ENCODE results near the gene CLSTN2.

The CLSTN2 gene

DNA sequence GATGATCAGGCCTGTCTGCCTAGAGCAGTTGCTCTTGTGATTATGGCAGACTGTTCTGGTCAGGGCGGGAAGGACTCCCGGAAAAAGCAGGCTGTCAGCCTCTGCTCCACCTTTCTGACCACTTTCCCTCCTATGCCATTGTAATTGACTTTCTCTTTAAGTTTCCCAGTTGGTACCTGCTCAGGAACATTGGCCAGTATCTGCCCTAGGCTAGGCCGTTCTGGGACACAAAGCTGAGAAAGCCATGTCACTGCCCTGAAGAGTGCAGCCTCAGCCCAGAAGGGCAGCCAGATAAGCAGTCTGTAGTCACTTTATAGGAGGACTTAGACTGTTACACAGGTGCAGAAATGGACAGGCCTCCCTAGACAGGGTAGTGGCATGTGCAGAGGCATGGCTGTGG, 80.8 kb downstream of the CLSTN2 start:
- no peak overlapping the region for H3K4me3 ChIP-seq (ENCODE audit: low read depth, low read length)
- TF ChIP-seq, protein P1, sequence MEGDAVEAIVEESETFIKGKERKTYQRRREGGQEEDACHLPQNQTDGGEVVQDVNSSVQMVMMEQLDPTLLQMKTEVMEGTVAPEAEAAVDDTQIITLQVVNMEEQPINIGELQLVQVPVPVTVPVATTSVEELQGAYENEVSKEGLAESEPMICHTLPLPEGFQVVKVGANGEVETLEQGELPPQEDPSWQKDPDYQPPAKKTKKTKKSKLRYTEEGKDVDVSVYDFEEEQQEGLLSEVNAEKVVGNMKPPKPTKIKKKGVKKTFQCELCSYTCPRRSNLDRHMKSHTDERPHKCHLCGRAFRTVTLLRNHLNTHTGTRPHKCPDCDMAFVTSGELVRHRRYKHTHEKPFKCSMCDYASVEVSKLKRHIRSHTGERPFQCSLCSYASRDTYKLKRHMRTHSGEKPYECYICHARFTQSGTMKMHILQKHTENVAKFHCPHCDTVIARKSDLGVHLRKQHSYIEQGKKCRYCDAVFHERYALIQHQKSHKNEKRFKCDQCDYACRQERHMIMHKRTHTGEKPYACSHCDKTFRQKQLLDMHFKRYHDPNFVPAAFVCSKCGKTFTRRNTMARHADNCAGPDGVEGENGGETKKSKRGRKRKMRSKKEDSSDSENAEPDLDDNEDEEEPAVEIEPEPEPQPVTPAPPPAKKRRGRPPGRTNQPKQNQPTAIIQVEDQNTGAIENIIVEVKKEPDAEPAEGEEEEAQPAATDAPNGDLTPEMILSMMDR (IDR thresholded peaks at IDR 0.05; ENCODE audit: insufficient read depth, low read length, missing control alignments): no peak
- CTCF ChIA-PET: no interaction called here
- DNase-seq (ENCODE audit: low read depth, low spot score): no peak
- POLR2A ChIA-PET: no interaction called here

DNA sequence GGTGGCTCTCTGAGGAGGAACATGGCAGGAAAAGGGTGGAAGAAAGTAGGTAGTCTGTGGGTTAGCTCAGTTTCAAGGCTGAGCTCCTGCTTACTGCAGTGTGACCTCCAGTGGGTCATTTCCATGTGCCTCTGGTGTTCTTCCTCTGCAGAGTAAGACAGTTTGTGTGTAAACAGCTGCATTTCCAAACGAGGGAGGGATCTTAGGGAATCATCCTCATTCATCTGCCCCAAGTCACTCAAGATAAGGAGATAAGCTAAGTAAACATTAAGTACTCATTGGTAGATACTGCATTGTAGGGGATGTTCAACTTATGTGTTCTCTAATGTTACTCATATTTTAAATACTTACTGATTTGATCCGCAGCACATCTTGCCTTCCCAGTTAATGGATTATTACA, 83.6 kb downstream of the CLSTN2 start:
- no peak for DNase-seq (ENCODE audit: low read depth, low spot score)
- ChIA-PET POLR2A (no interaction called here), CTCF (no interaction called here)
- TF ChIP-seq, protein P1 (IDR thresholded peaks at IDR 0.05; ENCODE audit: insufficient read depth, low read length, missing control alignments): no peak
- no peak overlapping the region for H3K4me3 ChIP-seq (ENCODE audit: low read depth, low read length)

DNA sequence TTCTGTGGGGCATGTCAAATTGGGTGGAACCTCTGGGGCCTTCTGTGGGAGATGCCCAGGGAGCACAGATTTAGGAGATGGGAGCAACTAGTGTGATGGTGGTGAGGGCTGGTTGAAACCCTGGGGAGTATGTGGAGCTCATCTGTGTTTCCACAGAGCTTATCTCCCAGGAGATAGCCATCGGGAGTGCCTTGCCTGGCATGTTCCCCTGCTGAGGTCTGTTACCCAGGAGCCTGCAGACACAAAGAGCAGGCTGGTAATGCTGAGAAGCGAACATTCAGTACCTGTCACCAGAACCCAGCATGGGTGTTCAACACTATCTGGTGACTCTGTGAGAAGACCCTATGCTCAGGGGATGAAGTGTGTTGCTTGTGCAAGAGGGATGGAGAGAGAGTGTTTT, 85.0 kb downstream of the CLSTN2 start:
- POLR2A ChIA-PET: no interaction called here
- TF ChIP-seq, protein P1 (IDR thresholded peaks at IDR 0.05; ENCODE audit: insufficient read depth, low read length, missing control alignments): no peak
- CTCF ChIA-PET: no interaction called here
- no peak overlapping the region for H3K4me3 ChIP-seq (ENCODE audit: low read depth, low read length)
- no peak for DNase-seq (ENCODE audit: low read depth, low spot score)

DNA sequence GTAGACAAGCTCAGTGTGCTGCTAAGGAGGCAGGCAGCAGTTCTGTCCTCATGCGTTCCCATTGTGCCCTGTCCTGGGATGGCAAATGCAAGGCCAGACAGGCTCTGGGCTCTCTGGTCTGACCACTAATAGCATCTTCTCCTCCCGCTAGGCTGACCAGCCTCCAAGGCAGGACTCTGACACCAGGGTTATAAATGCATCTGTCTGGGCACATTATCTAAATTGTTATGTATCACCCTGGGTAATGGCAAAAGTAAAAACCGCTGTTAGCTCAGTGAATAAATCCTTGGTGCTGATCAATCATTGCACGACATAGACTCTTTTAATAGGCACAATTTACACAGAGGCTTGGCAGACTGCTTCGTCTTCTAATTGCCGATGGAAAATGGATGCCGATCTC, 85.6 kb downstream of the CLSTN2 start:
- TF ChIP-seq, protein P1 (IDR thresholded peaks at IDR 0.05; ENCODE audit: insufficient read depth, low read length, missing control alignments): no peak
- no peak for DNase-seq (ENCODE audit: low read depth, low spot score)
- ChIA-PET POLR2A (no interaction called here), CTCF (no interaction called here)
- no peak overlapping the region for H3K4me3 ChIP-seq (ENCODE audit: low read depth, low read length)

DNA sequence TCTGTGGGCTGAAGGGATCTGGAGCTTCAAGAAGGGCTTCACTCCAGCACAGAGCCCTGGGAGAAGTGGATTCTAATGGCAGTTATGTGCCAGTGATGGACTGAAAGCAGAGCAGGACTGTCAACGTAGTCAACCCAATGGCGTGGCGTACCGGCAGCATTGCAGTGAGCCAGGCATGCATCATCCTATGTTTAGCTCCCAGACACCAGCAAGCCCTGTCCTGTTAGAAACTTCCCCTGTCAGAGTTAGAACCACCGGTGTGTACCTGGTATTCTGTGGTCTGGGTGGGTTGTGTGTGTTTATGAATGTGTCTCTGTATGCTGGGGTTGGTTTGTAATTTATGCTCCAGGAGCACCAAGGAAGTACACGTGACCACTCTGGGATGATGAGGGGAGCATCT, 86.3 kb downstream of the CLSTN2 start:
- POLR2A ChIA-PET: no interaction called here
- DNase-seq (ENCODE audit: low read depth, low spot score): no peak
- CTCF ChIA-PET: no interaction called here
- TF ChIP-seq, protein P1 (IDR thresholded peaks at IDR 0.05; ENCODE audit: insufficient read depth, low read length, missing control alignments): no peak
- H3K4me3 ChIP-seq (ENCODE audit: low read depth, low read length): no peak overlapping the region

DNA sequence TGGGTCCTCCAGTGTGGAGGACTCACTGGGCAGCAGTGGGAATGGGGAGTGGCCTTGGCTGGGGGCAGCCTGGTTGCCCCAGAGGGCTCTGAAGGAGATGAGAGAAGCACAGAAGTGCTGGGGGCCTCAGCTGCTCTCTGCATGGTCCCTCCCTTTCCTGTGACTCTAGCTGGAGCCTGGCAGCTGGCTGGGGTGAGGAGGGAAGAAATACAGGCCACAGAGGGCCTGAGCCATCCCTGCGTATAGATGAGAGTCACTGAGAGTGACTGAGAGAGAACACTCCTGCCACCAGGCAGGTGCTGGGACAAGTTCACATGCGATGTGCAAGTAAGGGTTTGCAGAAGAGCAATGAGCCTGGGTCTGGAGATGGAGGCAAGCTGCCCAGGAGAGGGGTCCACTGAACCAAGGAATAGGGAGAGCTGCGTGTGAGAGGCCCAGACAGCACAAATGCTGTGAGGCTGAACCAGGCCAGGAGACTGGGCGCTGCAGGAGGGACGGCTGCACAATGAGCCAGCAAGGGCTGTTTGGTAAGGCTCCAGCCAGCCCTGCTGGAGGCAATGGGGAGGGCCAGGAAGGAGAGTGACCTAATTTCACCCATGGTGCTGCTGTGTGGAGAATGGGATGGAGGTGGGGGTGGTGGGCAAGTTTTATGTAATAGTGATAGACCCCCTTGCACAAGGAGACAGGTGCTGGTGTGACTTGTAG, 87.2 kb downstream of the CLSTN2 start:
- CTCF ChIA-PET: no interaction called here
- no peak overlapping the region for H3K4me3 ChIP-seq (ENCODE audit: low read depth, low read length)
- no peak for DNase-seq (ENCODE audit: low read depth, low spot score)
- TF ChIP-seq, protein P1 (IDR thresholded peaks at IDR 0.05; ENCODE audit: insufficient read depth, low read length, missing control alignments): no peak
- POLR2A ChIA-PET: no interaction called here

All from AG04449 (cell line).